ENCODE results near the gene C7orf57.
"Not testable (repeated sequence)": the region's sequence is repeated elsewhere in the genome, so short reads cannot be mapped to it uniquely, and the experiment has no call there.

C7orf57 gene

GRCh38 chr7:48035301-48035966 is at the start of gene C7orf57:
Gene C7orf57, plus strand, starts transcription at chr7:48035543. Its CDS starts 766 bp downstream, at chr7:48036309.
- peak; percentile 74 to 75 for DNase-seq (ENCODE audit: low read depth in 1 of 2, low spot score in 1 of 2)

- no peak for DNase-seq (ENCODE audit: low read depth in 1 of 2, low spot score in 1 of 2)
These were observed 46.6 kb upstream of the C7orf57 start for GRCh38 chr7:47988496-47989386.

- DNase-seq (ENCODE audit: low read depth in 1 of 2, low spot score in 1 of 2): not testable (repeated sequence)
These were observed 45.5 kb upstream of the C7orf57 start for GRCh38 chr7:47989607-47990400.

GRCh38 chr7:47990592-47990991 is 44.8 kb upstream of the C7orf57 start:
- DNase-seq (ENCODE audit: low read depth in 1 of 2, low spot score in 1 of 2): no peak

- DNase-seq (ENCODE audit: low read depth in 1 of 2, low spot score in 1 of 2): no peak
These were observed 44.1 kb upstream of the C7orf57 start for GRCh38 chr7:47991270-47991669.

- peak; percentile 74 for DNase-seq (ENCODE audit: low read depth in 1 of 2, low spot score in 1 of 2)
These were observed 43.5 kb upstream of the C7orf57 start for GRCh38 chr7:47991741-47992311.

- no peak for DNase-seq (ENCODE audit: low read depth in 1 of 2, low spot score in 1 of 2)
These were observed 42.9 kb upstream of the C7orf57 start for GRCh38 chr7:47992446-47992845.

- no peak for DNase-seq (ENCODE audit: low read depth in 1 of 2, low spot score in 1 of 2)
These were observed 35.9 kb upstream of the C7orf57 start for GRCh38 chr7:47999413-47999812.

GRCh38 chr7:48000164-48000563 is 35.2 kb upstream of the C7orf57 start:
- not testable (repeated sequence) for DNase-seq (ENCODE audit: low read depth in 1 of 2, low spot score in 1 of 2)

GRCh38 chr7:48004032-48004431 is 31.3 kb upstream of the C7orf57 start:
- DNase-seq (ENCODE audit: low read depth in 1 of 2, low spot score in 1 of 2): no peak

- no peak for DNase-seq (ENCODE audit: low read depth in 1 of 2, low spot score in 1 of 2)
These were observed 30.7 kb upstream of the C7orf57 start for GRCh38 chr7:48004638-48005037.

- DNase-seq (ENCODE audit: low read depth in 1 of 2, low spot score in 1 of 2): no peak
These were observed 28.5 kb upstream of the C7orf57 start for GRCh38 chr7:48006866-48007265.

GRCh38 chr7:48009257-48009656 is 26.1 kb upstream of the C7orf57 start:
- DNase-seq (ENCODE audit: low read depth in 1 of 2, low spot score in 1 of 2): no peak

- no peak for DNase-seq (ENCODE audit: low read depth in 1 of 2, low spot score in 1 of 2)
These were observed 25.4 kb upstream of the C7orf57 start for GRCh38 chr7:48009954-48010353.

GRCh38 chr7:48011323-48011722 is 24.0 kb upstream of the C7orf57 start:
- DNase-seq (ENCODE audit: low read depth in 1 of 2, low spot score in 1 of 2): no peak

- DNase-seq (ENCODE audit: low read depth in 1 of 2, low spot score in 1 of 2): no peak
These were observed 23.4 kb upstream of the C7orf57 start for GRCh38 chr7:48011951-48012350.

- DNase-seq (ENCODE audit: low read depth in 1 of 2, low spot score in 1 of 2): no peak
These were observed 18.7 kb upstream of the C7orf57 start for GRCh38 chr7:48016641-48017040.

- DNase-seq (ENCODE audit: low read depth in 1 of 2, low spot score in 1 of 2): no peak
These were observed 17.7 kb upstream of the C7orf57 start for GRCh38 chr7:48017674-48018073.

GRCh38 chr7:48025624-48026023 is 9.7 kb upstream of the C7orf57 start:
- DNase-seq (ENCODE audit: low read depth in 1 of 2, low spot score in 1 of 2): no peak

GRCh38 chr7:48028938-48029337 is 6.4 kb upstream of the C7orf57 start, which contains the start of gene SUN3:
Gene SUN3, minus strand, starts transcription at chr7:48029107. Its CDS starts 169 bp downstream, at chr7:48028938.
- no peak for DNase-seq (ENCODE audit: low read depth in 1 of 2, low spot score in 1 of 2)

GRCh38 chr7:48031111-48031510 is 4.2 kb upstream of the C7orf57 start:
- no peak for DNase-seq (ENCODE audit: low read depth in 1 of 2, low spot score in 1 of 2)
